HG03521 (cell line): ENCODE measurements around the gene EZH1.
A peak's percentile ranks its signal among the peaks of the same experiment; 100 is the strongest.
"Not testable (repeated sequence)": the region's sequence is repeated elsewhere in the genome, so short reads cannot be mapped to it uniquely, and the experiment has no call there.

ENCODE experiments used
- ATAC-seq: cut with Tn5 transposase; IDR thresholded peaks from one replicate; pipeline ENCODE4 v1.9.1; 2021; ENCODE audit warnings: mild to moderate bottlenecking, moderate library complexity; ENCODE audit not compliant: unreplicated experiment

EZH1 gene

GRCh38 chr17:42773290-42774035 lies 28.6 kb upstream of the EZH1 start, which contains the start of gene VPS25:
TSS of gene VPS25 (plus strand) at chr17:42773449. CDS start at chr17:42773476, 27 bp downstream.
- no peak for ATAC-seq

DNA sequence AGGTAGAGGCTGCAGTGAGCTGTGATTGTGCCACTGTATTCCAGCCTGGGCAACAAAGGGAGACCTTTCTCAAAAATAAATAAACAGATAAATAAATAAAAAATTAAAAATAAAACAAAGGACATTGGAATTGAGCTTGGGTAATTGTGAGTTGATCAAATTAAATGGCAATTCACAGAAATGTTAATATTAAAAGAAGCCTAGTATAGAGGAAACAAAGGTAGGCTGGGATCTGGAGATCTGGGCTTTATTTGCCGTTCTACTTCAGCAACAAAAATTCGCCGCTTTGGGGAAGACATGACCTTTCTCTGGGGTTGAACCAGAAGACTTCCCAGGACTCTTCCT lies 28.1 kb upstream of the EZH1 start:
- no peak for ATAC-seq

- ATAC-seq = not testable (repeated sequence)
These were observed 25.1 kb upstream of the EZH1 start for GRCh38 chr17:42769964-42770363.

DNA sequence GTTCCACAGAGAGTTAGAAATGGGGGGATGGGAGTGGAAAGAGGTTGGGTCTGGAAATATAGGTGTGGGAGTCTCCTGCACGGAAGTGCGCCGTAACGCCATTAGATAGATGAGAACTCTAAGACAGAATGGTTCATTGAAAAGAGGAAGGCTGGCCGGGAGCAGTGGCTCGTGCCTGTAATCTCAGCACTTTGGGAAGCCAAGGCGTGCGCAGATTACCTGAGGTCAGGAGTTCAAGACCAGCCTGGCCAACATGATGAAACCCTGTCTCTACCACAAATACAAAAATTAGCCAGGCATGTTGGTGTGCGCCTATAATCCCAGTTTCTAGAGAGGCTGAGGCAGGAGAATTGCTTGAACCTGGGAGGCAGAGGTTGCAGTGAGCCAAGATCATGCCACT lies 23.2 kb upstream of the EZH1 start:
- ATAC-seq = not testable (repeated sequence)

- no peak for ATAC-seq
These were observed 22.7 kb upstream of the EZH1 start for GRCh38 chr17:42767512-42767911.

- ATAC-seq = no peak
These were observed 21.3 kb upstream of the EZH1 start for GRCh38 chr17:42766124-42766523.

GRCh38 chr17:42761638-42762037 lies 16.8 kb upstream of the EZH1 start:
- no peak for ATAC-seq

DNA sequence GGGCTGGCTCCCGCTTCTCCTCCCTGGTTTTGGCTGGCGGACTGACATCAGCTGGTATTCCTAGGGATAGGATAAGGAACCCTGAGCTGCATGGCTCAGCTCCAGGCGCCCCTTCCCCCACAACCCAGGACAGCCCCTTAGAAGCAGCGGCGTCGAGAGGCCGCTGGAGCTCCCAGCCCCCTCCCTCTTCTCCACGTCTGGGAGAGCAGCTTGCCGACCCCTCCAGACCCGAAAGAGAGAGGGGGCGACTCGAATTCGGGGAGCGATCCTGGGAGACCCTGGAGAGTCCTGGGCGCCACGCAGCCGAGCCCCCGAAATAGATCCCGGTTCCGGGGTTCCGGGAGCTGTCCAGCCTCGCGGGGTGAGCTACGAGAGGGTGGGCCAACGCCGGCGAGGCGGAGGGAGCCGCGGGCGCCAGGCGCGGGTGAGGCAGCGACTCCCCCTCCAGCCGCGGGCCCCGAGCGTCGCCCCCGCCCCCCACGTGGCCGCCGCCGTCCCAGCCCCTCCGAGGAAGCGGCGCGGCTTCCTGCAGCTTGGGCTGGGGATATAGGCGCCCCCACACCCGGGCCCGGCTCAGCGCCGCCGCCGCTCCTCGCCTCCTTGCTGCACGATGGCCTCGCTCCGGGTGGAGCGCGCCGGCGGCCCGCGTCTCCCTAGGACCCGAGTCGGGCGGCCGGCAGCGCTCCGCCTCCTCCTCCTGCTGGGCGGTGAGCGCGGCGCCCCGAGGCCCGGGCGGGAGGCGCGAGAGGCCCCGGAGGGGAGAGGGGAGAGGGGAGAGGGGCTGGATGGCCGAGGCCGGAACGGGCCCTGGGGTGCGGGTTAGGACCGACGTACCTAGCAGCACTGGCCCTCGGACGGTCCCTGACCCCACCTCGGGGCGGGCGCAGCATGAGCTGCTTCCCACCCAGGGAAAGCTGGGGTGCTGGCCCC lies 16.1 kb upstream of the EZH1 start, which contains the start of gene RAMP2:
Gene RAMP2, plus strand, starts transcription at position 576 of the 930 bp plus-strand sequence. Its CDS starts 35 bp downstream, at position 611.
- no peak for ATAC-seq

GRCh38 chr17:42759982-42760651 lies 15.3 kb upstream of the EZH1 start:
- no peak for ATAC-seq

DNA sequence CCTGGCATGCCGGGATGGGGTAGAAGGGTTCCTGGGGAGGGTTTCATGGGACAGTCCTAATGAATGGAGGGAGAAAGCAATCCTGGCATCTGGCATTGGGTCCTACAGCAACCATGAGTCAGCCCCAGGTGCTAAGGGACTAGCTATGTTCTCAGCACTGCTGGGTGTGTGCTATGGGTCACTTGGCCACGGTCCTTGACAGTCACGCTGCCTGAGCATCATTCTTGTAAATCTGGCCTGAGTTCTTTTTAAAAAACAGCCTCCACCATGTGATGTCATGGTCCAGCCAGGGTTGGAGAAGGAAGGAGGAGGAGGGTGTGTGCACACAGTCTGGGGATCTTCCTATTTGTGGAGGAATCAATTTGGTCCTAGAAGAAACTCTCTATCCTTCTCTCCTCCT lies 9.9 kb upstream of the EZH1 start:
- no peak for ATAC-seq

DNA sequence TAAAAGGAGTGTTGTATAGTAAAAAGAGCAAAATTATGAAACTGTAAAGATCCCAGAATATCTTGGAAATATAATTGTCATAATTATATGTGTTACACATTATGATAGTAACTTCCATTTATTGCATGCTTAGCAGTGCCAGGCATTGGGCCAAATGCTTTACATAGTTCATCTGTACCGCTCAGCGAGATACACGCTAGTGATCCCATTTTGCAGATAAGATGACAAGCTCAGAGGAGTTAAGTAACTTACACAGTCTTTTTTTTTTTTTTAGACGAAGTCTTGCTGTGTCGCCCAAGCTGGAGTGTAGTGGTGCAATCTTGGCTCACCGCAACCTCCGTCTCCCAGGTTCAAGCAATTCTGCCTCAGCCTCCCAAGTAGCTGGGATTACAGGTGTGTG lies 6.8 kb upstream of the EZH1 start:
- ATAC-seq = no peak

GRCh38 chr17:42750739-42751344 lies 6.0 kb upstream of the EZH1 start:
- ATAC-seq = no peak

DNA sequence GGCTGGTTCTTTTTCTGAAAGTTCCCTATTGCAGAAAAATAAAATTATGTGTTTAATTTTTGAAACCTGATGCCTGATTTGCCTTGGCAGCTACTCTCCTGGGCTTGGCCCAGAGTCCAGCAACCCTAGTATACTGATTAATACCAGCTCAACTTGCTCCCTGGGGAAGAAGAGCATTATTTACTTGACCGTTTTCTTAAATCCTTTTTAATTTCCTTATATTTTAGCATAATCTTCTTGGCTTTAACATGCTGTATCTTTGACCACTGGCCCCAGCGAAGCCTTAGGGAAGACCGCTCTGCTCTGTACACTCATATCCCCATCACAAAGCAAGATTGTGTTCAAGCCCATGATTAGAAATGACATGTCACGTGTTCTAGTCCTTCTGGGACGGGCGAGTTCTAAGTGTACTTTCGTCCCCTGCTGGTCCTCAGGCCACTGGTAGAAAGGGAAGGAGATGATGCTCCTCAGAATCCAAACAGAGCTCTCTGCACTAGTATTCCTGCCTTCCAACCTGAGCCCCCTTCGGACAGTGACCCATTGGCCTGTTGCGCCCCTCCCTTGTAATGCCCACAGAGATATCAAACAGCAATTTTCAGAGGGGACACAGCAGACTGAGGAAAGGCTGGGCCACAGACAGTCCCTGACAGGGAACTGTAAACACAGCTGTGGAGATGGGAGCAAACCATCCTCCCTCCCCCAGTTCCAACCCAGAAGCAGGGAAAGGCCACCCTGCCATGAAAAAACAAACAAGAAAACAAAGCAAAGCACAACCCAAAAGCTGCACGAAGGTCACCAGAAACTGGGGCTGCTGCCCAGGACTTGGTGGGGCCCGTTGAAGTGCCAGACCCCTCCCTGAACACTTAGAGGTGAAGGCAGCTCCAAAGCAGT lies 4.3 kb upstream of the EZH1 start:
- ATAC-seq = no peak

- ATAC-seq = no peak
These were observed 3.5 kb upstream of the EZH1 start for GRCh38 chr17:42748202-42748907.

GRCh38 chr17:42744283-42744805 lies 496 bp downstream of the EZH1 start:
- ATAC-seq = peak; percentile 52

DNA sequence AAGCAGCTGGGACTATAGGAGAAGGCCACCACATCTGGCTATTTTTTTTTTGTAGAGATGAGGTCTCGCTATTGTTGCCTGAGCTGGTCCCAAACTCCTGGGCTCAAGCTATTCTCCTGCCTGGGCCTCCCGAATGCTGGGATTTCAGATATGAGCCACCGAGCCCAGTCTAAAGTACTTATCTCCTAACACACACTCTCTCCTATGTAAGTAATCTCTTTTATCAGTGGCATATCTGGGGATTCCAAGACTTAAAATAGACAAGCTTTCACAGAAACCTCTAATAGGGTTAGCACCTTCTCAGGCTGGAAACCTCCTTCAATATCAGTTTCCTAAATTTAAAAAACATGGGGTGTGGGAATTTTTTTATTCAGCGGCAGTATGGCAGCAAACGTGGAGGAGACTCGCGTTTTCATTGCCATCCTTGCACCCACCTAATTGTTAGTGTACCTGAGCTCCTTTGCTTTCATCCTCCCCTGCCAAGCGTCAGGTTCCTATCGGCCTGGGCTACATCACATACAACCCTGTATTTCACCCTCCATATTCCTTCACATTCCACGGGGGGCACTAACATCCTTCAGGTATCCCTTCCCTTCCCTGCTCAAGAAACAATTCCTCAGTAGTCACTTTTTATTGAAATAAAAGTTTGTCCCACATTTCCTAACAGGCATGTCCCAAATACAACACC lies 1.1 kb downstream of the EZH1 start:
- no peak for ATAC-seq

- ATAC-seq = not testable (repeated sequence)
These were observed 1.9 kb downstream of the EZH1 start for GRCh38 chr17:42742916-42743315.

- no peak for ATAC-seq
These were observed 4.1 kb downstream of the EZH1 start for GRCh38 chr17:42740699-42741098.
